Activated T-helper 2 cell treated with anti-CD3 and anti-CD28 coated beads, Interferon-gamma antibody, Interleukin-2, Interleukin-4, amounts not matched to agents 10 μg/mL and 5 μg/mL and 100 μg/mL, durations not matched to agents 14 hours and 24 hours and 36 hours (primary cell): ENCODE results near the gene TCHP. TPM values are rescaled to one million over a fixed set of nuclear protein-coding genes. Genes with fewer than 3 reads are reported as not detected.
"Not testable (repeated sequence)": the region's sequence is repeated elsewhere in the genome, so short reads cannot be mapped to it uniquely, and the experiment has no call there.

Experiments
- DNase-seq: peaks from one replicate; pipeline ENCODE4 v3.0.0; 2021; ENCODE audit warnings: low spot score
- H3K27ac Mint-ChIP-seq: one replicate; pipeline ENCODE4 v1.8.0; 2021; ENCODE audit warnings: mixed read lengths
- H3K27me3 Mint-ChIP-seq: one replicate; pipeline ENCODE4 v1.8.0; 2021; ENCODE audit warnings: low read depth, mixed read lengths
- H3K36me3 Mint-ChIP-seq: one replicate; pipeline ENCODE4 v1.8.0; 2021; ENCODE audit warnings: low read depth, mixed read lengths
- H3K4me1 Mint-ChIP-seq: one replicate; pipeline ENCODE4 v1.8.0; 2021; ENCODE audit warnings: low read depth, mixed read lengths
- H3K4me3 Mint-ChIP-seq: one replicate; pipeline ENCODE4 v1.8.0; 2021; ENCODE audit warnings: low read depth, mild to moderate bottlenecking, moderate library complexity, mixed read lengths
- H3K9me3 Mint-ChIP-seq: one replicate; pipeline ENCODE4 v1.8.0; 2021; ENCODE audit warnings: mixed read lengths
- intact Hi-C: fragments of 100-400 bp; cut with micrococcal nuclease; formaldehyde crosslinking; loops from one replicate; pipeline ENCODE4 v1.15.1; 2023
- total RNA-seq: library from RNA; stranded (reverse); gene quantifications from 2 replicates; pipeline ENCODE4 v1.2.3, GENCODE V29; 2022

Gene TCHP, protein sequence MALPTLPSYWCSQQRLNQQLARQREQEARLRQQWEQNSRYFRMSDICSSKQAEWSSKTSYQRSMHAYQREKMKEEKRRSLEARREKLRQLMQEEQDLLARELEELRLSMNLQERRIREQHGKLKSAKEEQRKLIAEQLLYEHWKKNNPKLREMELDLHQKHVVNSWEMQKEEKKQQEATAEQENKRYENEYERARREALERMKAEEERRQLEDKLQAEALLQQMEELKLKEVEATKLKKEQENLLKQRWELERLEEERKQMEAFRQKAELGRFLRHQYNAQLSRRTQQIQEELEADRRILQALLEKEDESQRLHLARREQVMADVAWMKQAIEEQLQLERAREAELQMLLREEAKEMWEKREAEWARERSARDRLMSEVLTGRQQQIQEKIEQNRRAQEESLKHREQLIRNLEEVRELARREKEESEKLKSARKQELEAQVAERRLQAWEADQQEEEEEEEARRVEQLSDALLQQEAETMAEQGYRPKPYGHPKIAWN
- 26.0 and 32.6 TPM in 2 replicates for total RNA-seq

DNA sequence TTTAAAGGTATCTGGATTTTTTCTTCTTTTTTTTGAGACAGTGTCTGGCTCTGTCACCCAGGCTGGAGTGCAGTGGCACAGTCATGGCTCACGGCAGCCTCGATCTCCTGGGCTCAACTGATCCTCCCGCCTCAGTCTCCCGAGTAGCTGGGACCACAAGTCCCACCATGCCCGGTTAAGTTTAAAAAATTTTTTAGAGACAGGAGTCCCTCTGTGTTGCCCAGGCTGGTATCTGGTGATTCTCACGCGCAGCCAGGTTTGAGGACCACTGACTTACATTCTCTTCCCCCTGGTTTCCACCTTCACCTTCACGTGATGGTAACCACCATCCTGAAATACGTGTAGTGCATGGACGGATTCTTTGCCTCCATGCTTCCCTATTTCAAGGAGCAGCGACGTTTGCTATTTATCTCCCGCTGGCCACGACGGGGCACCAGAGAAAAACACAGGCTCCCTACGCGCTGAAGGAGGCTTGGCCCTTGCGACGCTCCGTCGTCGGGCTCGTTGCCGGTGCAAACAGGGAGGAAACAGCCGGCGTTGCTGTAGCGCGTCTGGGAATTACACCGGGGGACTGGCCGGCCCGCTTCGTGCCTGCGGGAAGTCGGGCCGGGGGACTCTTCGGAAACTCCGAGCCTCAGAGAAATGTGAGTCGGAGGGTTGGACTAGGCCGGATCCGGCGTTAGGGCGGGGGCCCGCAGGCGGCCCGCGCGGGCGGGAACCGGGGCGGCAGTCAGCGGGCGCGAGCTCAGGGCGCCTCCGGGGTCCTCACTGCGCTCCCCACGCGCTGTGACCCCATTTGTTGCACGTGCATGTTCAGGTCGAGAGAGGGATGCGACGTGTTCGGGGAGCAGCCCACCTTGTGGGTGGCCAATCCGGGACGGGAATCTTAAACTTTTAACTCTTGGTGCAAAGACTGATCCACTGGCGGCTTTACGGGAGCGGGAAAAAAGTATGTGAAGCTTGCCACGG is at the start of gene TCHP:
Gene TCHP (plus strand): TSS at position 492 of the 969 bp plus-strand sequence. CDS start 2,753 bp downstream, outside the sequence.
- H3K9me3 Mint-ChIP-seq, result no peaks in the 10 kb centered on the region
- H3K27ac Mint-ChIP-seq, result peak within 1 kb of the TSS; percentile 98
- H3K4me1 Mint-ChIP-seq, result peaks cover 15% of the 10 kb centered on the region
- peak within 1 kb of the TSS; percentile 96 for H3K4me3 Mint-ChIP-seq
- H3K36me3 Mint-ChIP-seq, result peaks cover 19% of the 10 kb centered on the region
- DNase-seq, result peak; percentile 69
- intact Hi-C loops, result loop anchor here (1.0 to 5.0 kb wide), 3 partner anchors 20 to 328 kb away; partner anchors contain the start of genes GLTP, MMAB and MVK
- no peaks in the 10 kb centered on the region for H3K27me3 Mint-ChIP-seq

DNA sequence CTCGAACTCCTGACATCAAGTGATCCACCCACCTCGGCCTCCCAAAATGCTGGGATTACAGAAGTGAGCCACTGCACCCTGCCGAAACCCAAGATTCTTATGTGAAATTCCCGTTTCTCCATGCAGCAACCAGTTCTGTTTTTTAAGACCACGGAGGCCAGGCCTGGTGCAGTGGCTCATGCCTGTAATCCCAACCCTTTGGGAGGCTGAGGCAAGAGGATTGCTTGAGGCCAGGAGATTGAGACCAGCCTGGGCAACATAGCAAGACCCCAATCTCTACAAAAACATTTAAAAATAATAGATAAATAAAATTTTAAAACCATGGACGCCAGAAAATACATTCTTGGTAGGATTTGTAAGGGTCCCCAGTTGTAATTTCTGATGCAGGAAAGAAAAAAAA is 49.6 kb upstream of the TCHP start:
- not testable (repeated sequence) for H3K4me3 Mint-ChIP-seq, H3K4me1 Mint-ChIP-seq, H3K9me3 Mint-ChIP-seq, H3K27ac Mint-ChIP-seq, H3K36me3 Mint-ChIP-seq, DNase-seq, H3K27me3 Mint-ChIP-seq
- intact Hi-C loops, result loop anchor here (5.0 kb wide), 1 partner anchor 77 kb away; no protein-coding TSS in a partner anchor

DNA sequence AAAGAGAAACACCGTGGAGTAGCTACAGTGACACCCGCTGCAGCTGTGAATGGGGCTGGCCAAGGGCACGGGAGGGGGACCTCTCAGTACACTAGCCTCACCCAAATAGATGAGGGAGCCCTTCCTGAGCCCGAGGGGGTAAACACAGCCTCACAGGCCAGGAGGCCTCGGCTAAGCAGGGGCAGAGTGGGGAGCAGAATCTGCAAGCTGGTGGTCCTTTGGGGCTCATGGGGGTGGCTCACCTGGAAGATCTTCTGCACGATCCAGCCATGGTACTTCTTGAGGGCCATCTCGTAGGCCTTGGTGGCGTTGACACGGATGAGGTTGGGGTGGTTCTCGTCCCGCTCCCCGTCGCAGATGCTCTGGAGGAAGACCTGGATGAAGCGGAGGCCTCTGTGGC is 44.7 kb upstream of the TCHP start:
- Mint-ChIP-seq H3K27me3 (no peaks in the 10 kb centered on the region), H3K9me3 (no peaks in the 10 kb centered on the region), H3K27ac (no peak overlapping the region), H3K36me3 (peaks cover 4% of the 10 kb centered on the region), H3K4me3 (no peak overlapping the region), H3K4me1 (peaks cover 3% of the 10 kb centered on the region)
- intact Hi-C loops, result no loop called here
- DNase-seq, result no peak

DNA sequence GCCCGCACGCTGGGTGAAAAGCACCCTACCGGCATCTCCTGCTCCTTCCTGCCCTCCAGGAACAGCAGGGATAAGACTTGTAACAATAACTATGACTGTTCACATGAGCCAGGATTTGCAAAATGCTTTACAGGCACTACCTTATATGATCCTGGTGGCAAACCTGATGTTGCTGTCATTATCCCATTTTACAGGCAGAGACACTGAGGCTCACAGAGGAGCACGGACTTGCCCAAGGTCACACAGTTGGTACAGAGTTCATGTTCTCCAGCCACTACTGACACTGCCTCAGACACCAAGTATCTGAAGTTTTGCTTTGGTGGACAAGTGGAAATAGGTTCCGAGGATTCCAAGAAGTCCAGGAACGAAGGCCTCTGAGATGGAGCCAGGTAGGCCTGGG is 42.4 kb upstream of the TCHP start:
- H3K27me3 Mint-ChIP-seq, result no peaks in the 10 kb centered on the region
- peaks cover 3% of the 10 kb centered on the region for H3K4me1 Mint-ChIP-seq
- no peak for DNase-seq
- no peak overlapping the region for H3K27ac Mint-ChIP-seq
- H3K9me3 Mint-ChIP-seq, result no peaks in the 10 kb centered on the region
- intact Hi-C loops, result no loop called here
- no peaks in the 10 kb centered on the region for H3K36me3 Mint-ChIP-seq
- no peak overlapping the region for H3K4me3 Mint-ChIP-seq

DNA sequence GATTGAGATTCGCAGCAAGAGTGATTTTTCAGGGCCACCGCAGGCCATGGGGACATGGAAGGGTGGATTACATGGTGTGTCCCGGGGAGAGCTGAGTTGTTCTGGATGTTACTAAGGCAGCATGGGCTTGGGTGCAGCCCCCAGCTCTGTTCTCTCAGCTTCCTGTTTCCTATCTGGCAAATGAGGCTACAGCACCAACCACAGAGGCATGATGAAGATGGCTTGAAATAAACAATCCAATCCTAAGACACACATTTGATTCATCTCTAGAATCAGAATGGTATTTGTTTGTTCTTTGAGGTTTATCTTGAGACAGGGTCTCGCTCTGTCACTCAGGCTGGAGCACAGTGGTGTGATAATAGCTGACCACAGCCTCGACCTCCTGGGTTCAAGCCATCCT is 41.3 kb upstream of the TCHP start:
- peaks cover 2% of the 10 kb centered on the region for H3K4me1 Mint-ChIP-seq
- H3K27me3 Mint-ChIP-seq, result no peaks in the 10 kb centered on the region
- no peak overlapping the region for H3K4me3 Mint-ChIP-seq
- no peaks in the 10 kb centered on the region for H3K36me3 Mint-ChIP-seq
- H3K9me3 Mint-ChIP-seq, result no peaks in the 10 kb centered on the region
- no peak for DNase-seq
- H3K27ac Mint-ChIP-seq, result no peak overlapping the region
- intact Hi-C loops, result no loop called here

DNA sequence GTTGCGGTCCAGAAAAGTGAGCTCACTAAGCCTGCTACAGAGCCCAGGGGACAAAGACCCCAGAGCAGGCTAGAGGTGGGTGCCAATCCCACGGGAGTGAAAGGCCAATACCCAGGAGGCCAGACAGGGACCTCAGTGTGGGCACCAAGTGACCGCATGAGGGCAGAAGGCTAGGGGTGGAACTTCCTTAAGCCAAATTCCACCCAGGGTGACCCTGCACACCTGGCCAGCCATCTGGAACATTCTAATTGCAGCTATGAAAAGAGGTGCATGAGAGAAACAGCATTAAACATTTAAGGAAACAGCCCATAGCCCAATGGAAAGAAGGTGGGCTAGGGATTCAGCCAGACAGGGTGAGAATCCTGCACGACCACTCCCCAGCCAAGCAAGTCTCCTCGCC is 39.1 kb upstream of the TCHP start:
- intact Hi-C loops, result no loop called here
- Mint-ChIP-seq H3K9me3 (no peaks in the 10 kb centered on the region), H3K27me3 (no peaks in the 10 kb centered on the region), H3K27ac (no peak overlapping the region), H3K4me3 (no peak overlapping the region), H3K4me1 (peaks cover 15% of the 10 kb centered on the region), H3K36me3 (no peaks in the 10 kb centered on the region)
- DNase-seq, result no peak

DNA sequence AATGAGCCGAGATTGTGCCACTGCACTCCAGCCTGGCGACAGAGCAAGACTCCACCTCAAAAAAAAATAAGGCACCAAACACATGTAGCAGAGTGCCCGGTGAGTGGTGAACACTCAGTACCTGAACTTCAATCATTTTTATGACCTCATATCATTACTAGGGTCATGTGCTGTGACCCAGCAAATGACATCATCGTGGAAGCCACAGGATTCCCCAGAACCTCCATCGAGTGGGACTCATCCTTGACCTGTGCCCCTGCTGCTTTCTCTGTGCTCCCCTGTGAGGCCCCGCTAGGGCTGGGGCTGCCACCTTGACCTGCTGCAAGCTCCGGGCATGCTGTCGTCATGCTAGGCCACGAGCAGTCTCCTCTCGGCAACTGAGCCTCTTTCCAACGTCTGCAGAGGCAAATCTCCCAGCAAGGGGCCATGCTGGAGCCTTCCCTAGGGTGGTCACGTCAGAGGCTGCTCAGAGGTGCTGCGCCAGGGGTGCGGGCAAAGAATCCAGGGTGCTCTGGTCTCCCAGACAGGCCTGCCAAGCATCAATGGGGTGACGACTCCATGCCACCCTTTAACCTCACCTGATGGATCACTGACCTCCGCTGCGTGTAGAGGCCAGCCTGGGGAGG is 38.3 kb upstream of the TCHP start:
- no peaks in the 10 kb centered on the region for H3K9me3 Mint-ChIP-seq
- intact Hi-C loops, result no loop called here
- H3K4me1 Mint-ChIP-seq, result peaks cover 15% of the 10 kb centered on the region
- no peaks in the 10 kb centered on the region for H3K27me3 Mint-ChIP-seq
- no peak for DNase-seq
- no peak overlapping the region for H3K4me3 Mint-ChIP-seq
- no peaks in the 10 kb centered on the region for H3K36me3 Mint-ChIP-seq
- H3K27ac Mint-ChIP-seq, result no peak overlapping the region

DNA sequence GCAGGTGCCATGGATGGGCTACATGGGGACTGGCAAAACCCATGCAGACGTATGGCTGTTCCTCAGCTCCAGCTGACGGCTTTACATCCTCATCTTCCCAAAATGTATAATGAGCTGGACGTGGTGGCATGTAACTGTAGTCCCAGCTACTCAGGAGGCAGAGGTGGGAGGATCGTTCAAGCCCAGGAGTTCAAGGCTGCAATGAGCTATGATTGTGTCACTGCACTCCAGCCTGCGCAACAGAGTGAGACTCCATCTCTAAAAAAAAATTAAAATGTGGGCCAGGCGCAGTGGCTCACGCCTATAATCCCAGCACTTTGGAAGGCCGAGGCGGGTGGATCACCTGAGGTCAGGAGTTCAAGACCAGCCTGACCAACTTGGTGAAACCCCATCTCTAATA is 37.6 kb upstream of the TCHP start:
- H3K36me3 Mint-ChIP-seq, H3K27ac Mint-ChIP-seq, H3K4me3 Mint-ChIP-seq, DNase-seq, H3K9me3 Mint-ChIP-seq, intact Hi-C loops, H3K27me3 Mint-ChIP-seq: not testable (repeated sequence)
- peaks cover 15% of the 10 kb centered on the region for H3K4me1 Mint-ChIP-seq

DNA sequence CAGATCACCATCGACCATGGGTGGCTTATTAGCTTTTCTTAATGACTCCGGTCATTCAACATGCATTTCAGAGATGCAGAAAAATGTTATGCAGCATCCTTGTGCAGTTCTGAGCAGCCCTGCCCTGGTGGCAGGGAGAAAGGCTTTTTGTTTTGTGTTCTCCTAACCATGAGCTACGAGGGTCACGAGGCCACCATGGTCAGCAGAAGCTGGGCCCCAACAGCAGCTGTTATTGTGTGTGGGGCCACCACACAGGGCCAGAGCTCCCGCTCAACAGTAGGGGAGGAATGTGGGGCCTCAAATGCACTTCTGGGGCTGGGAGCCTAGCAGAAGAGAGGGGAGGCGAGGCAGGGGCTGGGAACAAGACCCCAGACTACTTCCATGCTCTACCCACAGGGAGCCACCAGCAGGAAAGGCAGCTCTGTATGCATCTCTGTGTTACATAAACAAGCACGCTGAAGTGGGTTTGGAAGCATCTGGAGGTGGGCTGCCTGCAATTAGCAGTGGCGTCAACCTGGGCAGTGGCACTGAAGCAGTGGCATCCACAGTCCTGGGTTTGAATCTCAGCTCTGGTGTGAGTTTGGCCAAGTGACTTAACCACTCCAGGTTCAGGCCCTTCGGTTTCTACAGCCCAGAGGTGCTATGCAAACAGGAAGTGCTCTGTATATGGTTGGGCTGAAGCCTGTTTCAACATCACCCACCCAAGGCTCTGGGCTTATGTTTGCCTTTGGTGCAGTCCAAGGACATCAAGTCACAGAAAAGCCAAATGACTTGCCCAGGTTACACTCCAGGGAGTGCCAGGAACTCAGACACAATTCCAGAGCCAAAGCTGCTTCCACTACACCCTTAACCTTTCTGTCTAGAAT is 36.0 kb upstream of the TCHP start:
- intact Hi-C loops, result no loop called here
- Mint-ChIP-seq H3K9me3 (no peaks in the 10 kb centered on the region), H3K27ac (peak overlapping the region; percentile 17), H3K4me3 (no peak overlapping the region), H3K27me3 (no peaks in the 10 kb centered on the region), H3K4me1 (peaks cover 18% of the 10 kb centered on the region), H3K36me3 (no peaks in the 10 kb centered on the region)
- no peak for DNase-seq

DNA sequence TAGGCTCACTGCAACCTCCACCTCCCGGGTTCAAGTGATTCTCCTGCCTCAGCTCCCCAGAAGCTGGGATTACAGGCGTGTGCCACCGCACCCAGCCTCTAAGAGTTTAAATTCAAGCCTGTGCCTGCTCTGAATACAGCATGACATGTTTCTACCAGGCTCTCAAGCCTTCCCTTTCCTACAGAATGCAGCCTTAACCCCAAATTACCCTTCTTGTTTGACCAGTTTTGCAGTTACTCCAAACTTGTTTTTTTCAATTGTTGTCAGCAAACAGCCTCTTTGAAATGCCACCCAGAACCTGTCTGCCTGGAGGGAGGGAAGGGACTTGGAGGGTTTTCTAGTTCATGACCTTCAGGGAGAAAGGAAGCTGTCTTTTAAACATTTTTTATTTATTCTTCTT is 35.2 kb upstream of the TCHP start:
- Mint-ChIP-seq H3K4me1 (peaks cover 18% of the 10 kb centered on the region), H3K36me3 (no peaks in the 10 kb centered on the region), H3K27ac (no peak overlapping the region), H3K27me3 (no peaks in the 10 kb centered on the region), H3K4me3 (no peak overlapping the region), H3K9me3 (no peaks in the 10 kb centered on the region)
- DNase-seq, result no peak
- intact Hi-C loops, result no loop called here

DNA sequence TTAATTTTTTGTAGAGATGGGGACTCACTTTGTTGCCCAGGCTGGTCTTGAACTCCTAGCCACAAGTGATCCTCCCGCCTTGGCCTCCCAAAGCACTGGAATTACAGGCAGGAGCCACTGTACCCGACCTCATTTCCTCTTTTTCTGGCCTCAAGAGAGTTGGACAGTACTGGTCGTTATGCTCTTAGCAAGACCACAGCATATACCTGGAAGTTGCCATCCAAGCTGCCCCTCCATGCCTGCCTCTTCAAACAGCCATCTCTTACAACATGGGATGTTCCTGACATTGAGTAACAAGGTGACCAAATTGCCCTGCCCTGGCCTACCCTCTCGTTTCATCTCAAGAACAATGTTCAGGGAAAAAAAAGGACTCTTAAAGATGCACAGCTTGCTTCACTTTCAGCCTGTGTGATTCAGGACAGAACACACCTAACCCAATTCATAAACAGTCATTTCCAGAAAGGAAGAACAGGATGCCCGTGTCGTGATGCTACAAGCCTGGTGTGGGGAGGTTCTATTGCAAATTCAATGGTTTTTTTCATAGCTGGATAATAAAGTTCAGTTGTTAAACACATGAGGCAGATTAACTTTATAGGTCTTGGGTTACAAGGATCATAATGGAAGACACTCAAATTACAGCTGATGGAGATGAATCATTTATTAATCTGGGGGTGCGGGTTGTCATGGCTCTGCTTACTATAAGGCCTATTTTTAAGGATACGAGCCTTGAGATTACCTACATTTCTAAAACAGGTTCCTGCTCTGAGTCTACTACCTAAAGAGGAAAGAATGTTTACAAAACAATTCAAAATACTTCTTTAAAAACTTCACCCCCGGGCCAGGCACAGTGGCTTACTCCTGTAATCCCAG is 31.7 kb upstream of the TCHP start:
- no peak for DNase-seq
- intact Hi-C loops, result no loop called here
- Mint-ChIP-seq H3K27me3 (no peaks in the 10 kb centered on the region), H3K4me3 (no peak overlapping the region), H3K9me3 (no peaks in the 10 kb centered on the region), H3K27ac (no peak overlapping the region), H3K4me1 (peaks cover 26% of the 10 kb centered on the region), H3K36me3 (peaks cover 5% of the 10 kb centered on the region)
